H1 (cell line): ENCODE data around the gene GUCA2B. TPM values are rescaled to one million over a fixed set of nuclear protein-coding genes. Genes with fewer than 3 reads are reported as not detected.

Experiments used
- CTCF ChIA-PET: fragments of 300-600 bp; sonication (Branson Sonifier 250); formaldehyde crosslinking; loops from one replicate; lab custom pipeline; 2021; ENCODE audit not compliant: partially characterized antibody; lab: Charles Lee
- POLR2A ChIA-PET: fragments of 300-600 bp; sonication (Branson Sonifier 250); formaldehyde crosslinking; loops from one replicate; lab custom pipeline; 2021; ENCODE audit warnings: inconsistent platforms; ENCODE audit not compliant: partially characterized antibody; lab: Charles Lee
- DNase-seq, 2 experiments: peaks; one replicate each; pipeline versions ENCODE4 v3.0.0 to v3.0.0-alpha.2; 2010 to 2022; ENCODE audit warnings: low spot score in 2 of 2, low read depth in 1 of 2, mixed read lengths in 1 of 2
- FAIRE-seq: peaks from 2 replicates; lab custom pipeline; 2011; peaks lifted over from hg19 to GRCh38; lab: Jason Lieb, UNC
- H2AFZ ChIP-seq: 2 replicates; pipeline ENCODE4 v1.8.1; 2012; ENCODE audit warnings: low read length, inconsistent platforms
- H2AK5ac ChIP-seq: 2 replicates; pipeline ENCODE4 v1.6.1; 2013; ENCODE audit warnings: low read depth, low read length
- H2BK120ac ChIP-seq: replicated peaks from 2 replicates; pipeline ENCODE3; 2013; ENCODE audit warnings: low read depth, low read length, inconsistent platforms
- H2BK12ac ChIP-seq: 2 replicates; pipeline ENCODE4 v1.6.1; 2013; ENCODE audit warnings: low read depth, low read length
- H2BK15ac ChIP-seq: 2 replicates; pipeline ENCODE4 v1.6.1; 2013; ENCODE audit warnings: low read length
- H2BK20ac ChIP-seq: 2 replicates; pipeline ENCODE4 v1.6.1; 2013; ENCODE audit warnings: low read length
- H2BK5ac ChIP-seq: 2 replicates; pipeline ENCODE4 v1.6.1; 2013; ENCODE audit warnings: low read depth, low read length
- H3K14ac ChIP-seq: 2 replicates; pipeline ENCODE4 v1.6.1; 2013; ENCODE audit warnings: inconsistent platforms; ENCODE audit not compliant: insufficient read length
- H3K18ac ChIP-seq: 2 replicates; pipeline ENCODE4 v1.6.1; 2013; ENCODE audit warnings: low read length; ENCODE audit errors: extremely low read depth
- H3K23ac ChIP-seq: 2 replicates; pipeline ENCODE4 v1.6.1; 2013; ENCODE audit warnings: inconsistent platforms; ENCODE audit not compliant: insufficient read length
- H3K23me2 ChIP-seq: 2 replicates; pipeline ENCODE4 v1.6.1; 2013; ENCODE audit warnings: low read depth, low read length
- H3K27ac ChIP-seq: 2 replicates; pipeline ENCODE4 v1.6.1; 2011; ENCODE audit warnings: low read depth, low read length, inconsistent platforms
- H3K27me3 ChIP-seq, 4 experiments: replicated peaks in 1 of 4; 1 replicate in 1 of 4; 2 replicates in 3 of 4; pipeline versions ENCODE4 v1.6.1 to v1.8.1; 2011 to 2013; ENCODE audit warnings: low read length in 3 of 4, mild to moderate bottlenecking in 3 of 4, inconsistent platforms in 2 of 4, mixed read lengths in 2 of 4, moderate library complexity in 1 of 4; ENCODE audit not compliant: control insufficient read depth in 3 of 4, insufficient read depth in 3 of 4; ENCODE audit errors: extremely low read depth in 1 of 4
- H3K36me3 ChIP-seq, 4 experiments: 2 replicates each; pipeline versions ENCODE4 v1.6.1 to v1.8.1; 2011 to 2013; ENCODE audit warnings: mild to moderate bottlenecking in 4 of 4, low read length in 3 of 4, moderate library complexity in 2 of 4, control low read depth in 1 of 4, inconsistent platforms in 1 of 4; ENCODE audit not compliant: insufficient read depth in 4 of 4, control insufficient read depth in 2 of 4
- H3K4ac ChIP-seq: replicated peaks from 2 replicates; pipeline ENCODE3; 2013; ENCODE audit warnings: low read length, low read depth, mixed read lengths, inconsistent platforms; ENCODE audit not compliant: insufficient read length
- H3K4me1 ChIP-seq, 4 experiments: replicated peaks in 1 of 4; 1 replicate in 1 of 4; 2 replicates in 3 of 4; pipeline versions ENCODE4 v1.6.1 to v1.8.1; 2011 to 2013; ENCODE audit warnings: low read length in 3 of 4, inconsistent platforms in 2 of 4, mixed read lengths in 1 of 4; ENCODE audit not compliant: insufficient read depth in 4 of 4, control insufficient read depth in 3 of 4
- H3K4me2 ChIP-seq, 2 experiments: 2 replicates each; pipeline versions ENCODE4 v1.6.1 to v1.8.1; 2011 to 2013; ENCODE audit warnings: low read depth in 2 of 2, low read length in 2 of 2, control low read depth in 1 of 2, inconsistent platforms in 1 of 2, mild to moderate bottlenecking in 1 of 2; ENCODE audit not compliant: insufficient read depth in 1 of 2
- H3K4me3 ChIP-seq, 4 experiments: fragments of 200-600, 300-600 bp in 1 of 4; sonication (generic), shearing (Covaris generic), sonication (Bioruptor Twin) in 1 of 4; 2 replicates each; pipeline versions ENCODE4 v1.5.1 to v1.8.1; 2011 to 2016; ENCODE audit warnings: low read length in 4 of 4, low read depth in 3 of 4, control low read depth in 2 of 4, inconsistent platforms in 2 of 4, mild to moderate bottlenecking in 2 of 4, mixed read lengths in 1 of 4, moderate library complexity in 1 of 4; ENCODE audit not compliant: insufficient read depth in 2 of 4; ENCODE audit errors: extremely low read depth in 1 of 4
- H3K56ac ChIP-seq: replicated peaks from 2 replicates; pipeline ENCODE3; 2013; ENCODE audit warnings: low read depth, mild to moderate bottlenecking, mixed read lengths, low read length, inconsistent platforms; ENCODE audit not compliant: insufficient read length
- H3K79me1 ChIP-seq: 2 replicates; pipeline ENCODE4 v1.6.1; 2013; ENCODE audit warnings: low read depth, low read length, control low read depth
- H3K79me2 ChIP-seq, 2 experiments: 2 replicates each; pipeline versions ENCODE4 v1.6.1 to v1.8.1; 2012 to 2013; ENCODE audit warnings: low read length in 2 of 2, mild to moderate bottlenecking in 2 of 2, inconsistent platforms in 1 of 2; ENCODE audit not compliant: insufficient read depth in 2 of 2, control insufficient read depth in 1 of 2
- H3K9ac ChIP-seq, 4 experiments: replicated peaks in 1 of 4; 1 replicate in 1 of 4; 2 replicates in 3 of 4; pipeline versions ENCODE4 v1.6.1 to v1.8.1; 2011 to 2013; ENCODE audit warnings: low read depth in 3 of 4, low read length in 3 of 4, control low read depth in 2 of 4, mild to moderate bottlenecking in 2 of 4, moderate library complexity in 2 of 4, inconsistent platforms in 1 of 4; ENCODE audit errors: extremely low read depth in 1 of 4
- H3K9me3 ChIP-seq, 2 experiments: 2 replicates each; pipeline versions ENCODE4 v1.6.1 to v1.8.1; 2012 to 2013; ENCODE audit warnings: mild to moderate bottlenecking in 2 of 2, moderate library complexity in 2 of 2, control low read depth in 1 of 2, inconsistent platforms in 1 of 2, low read depth in 1 of 2, low read length in 1 of 2, mixed read lengths in 1 of 2; ENCODE audit not compliant: insufficient read depth in 2 of 2
- H4K20me1 ChIP-seq, 2 experiments: replicated peaks in 1 of 2; 2 replicates each; pipeline versions ENCODE3 to v1.8.1; 2011 to 2013; ENCODE audit warnings: inconsistent platforms in 2 of 2, low read length in 2 of 2, mild to moderate bottlenecking in 1 of 2; ENCODE audit not compliant: insufficient read depth in 2 of 2, control insufficient read depth in 1 of 2
- H4K5ac ChIP-seq: 2 replicates; pipeline ENCODE4 v1.6.1; 2013; ENCODE audit warnings: low read length, low read depth, mixed read lengths, inconsistent platforms; ENCODE audit not compliant: insufficient read length
- H4K8ac ChIP-seq: 2 replicates; pipeline ENCODE4 v1.8.0; 2013; ENCODE audit warnings: mild to moderate bottlenecking, moderate library complexity, low read length, inconsistent platforms; ENCODE audit not compliant: insufficient read depth; ENCODE audit errors: extremely low read depth
- H4K91ac ChIP-seq: replicated peaks from 2 replicates; pipeline ENCODE3; 2013; ENCODE audit warnings: low read length, mixed read lengths, inconsistent platforms; ENCODE audit not compliant: insufficient read length
- ASH2L ChIP-seq: fragments of 200-600, 300-600 bp; sonication (generic); IDR thresholded peaks from one replicate; pipeline ENCODE4 v1.7.1; 2017; ENCODE audit warnings: low read length
- CHD1 ChIP-seq: IDR thresholded peaks from 2 replicates; pipeline ENCODE4 v1.6.1; 2012; ENCODE audit warnings: low read depth, low read length, improper control_type of control experiment
- GABPA ChIP-seq: IDR thresholded peaks from 2 replicates; pipeline ENCODE4 v1.6.1; 2011; ENCODE audit warnings: mild to moderate bottlenecking, low read length, moderate library complexity, borderline replicate concordance; ENCODE audit not compliant: insufficient read depth
- KDM5A ChIP-seq: fragments of 200-600 bp; IDR thresholded peaks from 2 replicates; pipeline ENCODE4 v1.7.1; 2012; ENCODE audit warnings: mild to moderate bottlenecking, low read length, inconsistent platforms, mixed read lengths
- POLR2A ChIP-seq, 2 experiments: IDR thresholded peaks; 1 replicate in 1 of 2; 2 replicates in 1 of 2; pipeline ENCODE4 v1.6.1; 2011; ENCODE audit warnings: low read depth in 2 of 2, low read length in 2 of 2, mild to moderate bottlenecking in 2 of 2; ENCODE audit errors: control extremely low read depth in 1 of 2
- POLR2AphosphoS5 ChIP-seq: IDR thresholded peaks from 2 replicates; pipeline ENCODE4 v1.6.1; 2011; ENCODE audit warnings: low read depth, low read length
- SP1 ChIP-seq: IDR thresholded peaks from 2 replicates; pipeline ENCODE4 v1.6.1; 2011; ENCODE audit warnings: low read depth, low read length
- SP2 ChIP-seq: IDR thresholded peaks from 2 replicates; pipeline ENCODE4 v1.6.1; 2012; ENCODE audit warnings: mild to moderate bottlenecking, low read length, inconsistent platforms
- TAF7 ChIP-seq: optimal IDR thresholded peaks from 2 replicates; pipeline ENCODE3; 2011; ENCODE audit warnings: low read depth, mild to moderate bottlenecking, inconsistent platforms, low read length, moderate library complexity, borderline replicate concordance
- YY1 ChIP-seq: IDR thresholded peaks from 2 replicates; pipeline ENCODE4 v1.6.1; 2011; ENCODE audit warnings: low read depth, mild to moderate bottlenecking, low read length
- WGBS, 2 experiments: shearing (Covaris generic) in 1 of 2; methylation state at CpG; one replicate each; pipeline versions ENCODE4 v1.1.6 to v1.1.7; 2013 to 2015; ENCODE audit warnings: low lambda C conversion rate in 2 of 2, mixed read lengths in 2 of 2, inconsistent platforms in 1 of 2, low coverage in 1 of 2, missing lambda C conversion rate in 1 of 2; ENCODE audit not compliant: insufficient replicate concordance in 2 of 2, insufficient coverage in 1 of 2, insufficient read length in 1 of 2; ENCODE audit errors: extremely low coverage in 1 of 2, missing lambda C conversion rate in 1 of 2; 5-methylcytosine and 5-hydroxymethylcytosine counted together
- polyA plus RNA-seq, 7 experiments: library from polyadenylated mRNA; depleted of rRNA in 3 of 7; stranded (reverse) in 5 of 7; unstranded in 2 of 7; fragments of >200 nt in 5 of 7; fragments of 200-250 nt in 2 of 7; gene quantifications; 1 replicate in 5 of 7; 2 replicates in 1 of 7; 4 replicates in 1 of 7; pipeline versions ENCODE4 v1.2.1 to v1.2.3, GENCODE V29; 2011 to 2013; ENCODE audit warnings: missing spikeins in 2 of 7, mixed read lengths in 2 of 7
- total RNA-seq: library from RNA; stranded (reverse); fragmentation: NEBNext Ultra II Directional; extraction: Animal tissue kit (Norgen Biotek cat#: 25700); gene quantifications from 2 replicates; pipeline ENCODE4 v1.2.1, GENCODE V29; 2021
- TF ChIP-seq, protein P1 (sequence below): IDR thresholded peaks from 2 replicates; pipeline ENCODE4 v1.6.1; 2012; ENCODE audit warnings: inconsistent platforms
- TF ChIP-seq, protein P2 (sequence below): IDR thresholded peaks from 2 replicates; pipeline ENCODE4 v1.6.1; 2012; ENCODE audit warnings: low read length, inconsistent platforms

The GUCA2B gene
- total and polyA plus RNA-seq, 2 of the 8 experiments (the other 6 are each of a cell fraction or from before 2014, with no cell fraction given), result not detected

DNA sequence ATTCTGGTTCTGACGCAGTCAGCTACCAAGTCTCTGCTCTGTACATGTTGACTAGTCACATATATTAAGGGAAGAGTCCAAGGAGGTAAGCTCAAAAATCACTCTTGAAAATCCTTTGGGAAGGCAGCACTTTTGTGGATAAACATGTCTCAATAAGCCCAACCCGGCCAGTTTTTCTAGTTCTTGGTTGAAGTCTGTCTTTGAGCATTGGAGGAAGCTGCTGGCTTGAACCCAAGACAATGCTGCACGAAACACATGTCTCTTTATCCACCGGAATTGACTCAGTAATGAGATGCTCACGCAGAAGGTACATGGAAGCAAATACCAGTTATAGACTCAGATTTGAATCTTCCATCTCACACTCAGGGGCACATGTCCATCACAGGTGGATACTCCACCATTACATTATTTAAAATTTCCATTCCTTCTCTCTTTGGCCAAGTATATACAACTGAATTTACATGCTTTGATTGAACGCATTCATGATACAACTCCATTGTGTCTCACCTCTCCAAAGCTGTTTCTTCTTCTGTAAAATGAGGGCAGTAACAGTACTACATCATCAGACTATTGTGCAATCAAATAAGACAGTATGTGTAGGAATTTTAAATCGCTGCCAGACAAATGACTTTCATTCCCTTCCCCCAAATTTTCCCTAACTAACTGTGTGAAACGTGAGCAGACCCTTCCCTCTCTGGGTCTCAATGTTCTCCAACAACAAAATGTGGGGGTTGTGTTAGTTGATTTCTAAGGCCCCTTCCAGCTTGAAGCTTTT, 20.9 kb downstream of the GUCA2B start:
- Histone ChIP-seq H2AK5ac (no peak overlapping the region), H4K5ac (no peak overlapping the region), H2BK20ac (no peak overlapping the region), H3K4me3 (no peak overlapping the region), H3K18ac (no peak overlapping the region), H3K14ac (no peak overlapping the region), H4K91ac (no peak overlapping the region), H3K23ac (no peak overlapping the region), H3K27ac (no peak overlapping the region), H4K20me1 (no peaks in the 10 kb centered on the region), H3K9ac (no peak overlapping the region), H3K4me2 (no peak overlapping the region), H3K79me2 (no peaks in the 10 kb centered on the region), H3K27me3 (no peaks in the 10 kb centered on the region), H3K36me3 (peaks cover 0 to 3% (median 0%) of the 10 kb centered on the region in 4 experiments; a peak in 1 of 8 replicates), H3K4me1 (peaks cover 0 to 7% (median 3%) of the 10 kb centered on the region in 4 experiments; a peak in 2 of 7 replicates), H3K56ac (no peak overlapping the region), H3K23me2 (no peaks in the 10 kb centered on the region), H3K4ac (no peak overlapping the region), H3K9me3 (no peaks in the 10 kb centered on the region), H2BK5ac (no peak overlapping the region), H2BK120ac (no peak overlapping the region), H2AFZ (no peak overlapping the region), H3K79me1 (no peaks in the 10 kb centered on the region), H4K8ac (no peak overlapping the region), H2BK15ac (no peak overlapping the region), H2BK12ac (no peak overlapping the region)
- WGBS, 2 experiments, result 89% methylated on average over 8 of the region's 8 CpGs; no CpG with 5 or more reads in 1 of the 2 experiments
- FAIRE-seq (no peak), DNase-seq (no peak)
- ChIA-PET POLR2A (interaction anchor here (1.1 to 1.4 kb wide), 3 partner anchors 31 to 156 kb away, joined by 3 to 4 read pairs (median 3); no protein-coding TSS in a partner anchor), CTCF (interaction anchor here (0.5 to 7.9 kb wide), 55 partner anchors 7 to 659 kb away, joined by 3 to 77 read pairs (median 4); partner anchors contain the start of genes CLDN19 and GUCA2A)
- TF ChIP-seq SP2, result no peak
- no peak for TF ChIP-seq POLR2AphosphoS5
- no peak for TF ChIP-seq TAF7
- TF ChIP-seq GABPA, result no peak
- TF ChIP-seq, protein P1, sequence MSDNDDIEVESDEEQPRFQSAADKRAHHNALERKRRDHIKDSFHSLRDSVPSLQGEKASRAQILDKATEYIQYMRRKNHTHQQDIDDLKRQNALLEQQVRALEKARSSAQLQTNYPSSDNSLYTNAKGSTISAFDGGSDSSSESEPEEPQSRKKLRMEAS, result no peak
- TF ChIP-seq KDM5A, result no peak
- no peak for TF ChIP-seq POLR2A (IDR thresholded peaks at IDR 0.05; ENCODE audit: control extremely low read depth in 1 of 2, low read depth in 2 of 2, low read length in 2 of 2)
- TF ChIP-seq SP1, result no peak
- no peak for TF ChIP-seq CHD1
- TF ChIP-seq ASH2L, result no peak
- TF ChIP-seq YY1, result no peak
- TF ChIP-seq, protein P2, sequence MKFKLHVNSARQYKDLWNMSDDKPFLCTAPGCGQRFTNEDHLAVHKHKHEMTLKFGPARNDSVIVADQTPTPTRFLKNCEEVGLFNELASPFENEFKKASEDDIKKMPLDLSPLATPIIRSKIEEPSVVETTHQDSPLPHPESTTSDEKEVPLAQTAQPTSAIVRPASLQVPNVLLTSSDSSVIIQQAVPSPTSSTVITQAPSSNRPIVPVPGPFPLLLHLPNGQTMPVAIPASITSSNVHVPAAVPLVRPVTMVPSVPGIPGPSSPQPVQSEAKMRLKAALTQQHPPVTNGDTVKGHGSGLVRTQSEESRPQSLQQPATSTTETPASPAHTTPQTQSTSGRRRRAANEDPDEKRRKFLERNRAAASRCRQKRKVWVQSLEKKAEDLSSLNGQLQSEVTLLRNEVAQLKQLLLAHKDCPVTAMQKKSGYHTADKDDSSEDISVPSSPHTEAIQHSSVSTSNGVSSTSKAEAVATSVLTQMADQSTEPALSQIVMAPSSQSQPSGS, result no peak
